MG63 (cell line): ENCODE data around the gene ZNF597. TPM values are rescaled to one million over a fixed set of nuclear protein-coding genes. Genes with fewer than 3 reads are reported as not detected.
"Not testable (repeated sequence)": the region's sequence is repeated elsewhere in the genome, so short reads cannot be mapped to it uniquely, and the experiment has no call there.

Experiments used
- DNase-seq: peaks from one replicate; pipeline ENCODE4 v3.0.0-alpha.2; 2020
- H3K27me3 ChIP-seq: fragments of 250-450 bp; sonication (Bioruptor Pico); 2 replicates; pipeline ENCODE4 v1.5.1; 2020; ENCODE audit warnings: mild to moderate bottlenecking, moderate library complexity
- H3K36me3 ChIP-seq: fragments of 250-450 bp; sonication (Bioruptor Pico); 2 replicates; pipeline ENCODE4 v1.5.1; 2020; ENCODE audit warnings: mild to moderate bottlenecking, moderate library complexity
- H3K4me3 ChIP-seq: fragments of 250-450 bp; sonication (Bioruptor Pico); 2 replicates; pipeline ENCODE4 v1.5.1; 2020; ENCODE audit warnings: mild to moderate bottlenecking, moderate library complexity
- H3K9me3 ChIP-seq: fragments of 250-450 bp; sonication (Bioruptor Pico); 2 replicates; pipeline ENCODE4 v1.5.1; 2020; ENCODE audit warnings: mild to moderate bottlenecking, moderate library complexity
- total RNA-seq: library from RNA; depleted of rRNA; stranded (reverse); fragments of >200 nt; shearing (Covaris generic); gene quantifications from 2 replicates; pipeline ENCODE4 v1.2.3, GENCODE V29; 2014; ENCODE audit warnings: low replicate concordance

Gene ZNF597
- total RNA-seq, 1 experiment from 2014 or later: 0.03 TPM

- no peak for DNase-seq
- H3K9me3 ChIP-seq: no peaks in the 10 kb centered on the region
- H3K36me3 ChIP-seq: peaks cover 58% of the 10 kb centered on the region
- H3K27me3 ChIP-seq: no peaks in the 10 kb centered on the region
- H3K4me3 ChIP-seq: no peak overlapping the region
Observed at GRCh38 chr16:3479654-3480216, 36.4 kb upstream of the ZNF597 start.

- H3K27me3 ChIP-seq: no peaks in the 10 kb centered on the region
- DNase-seq: no peak
- no peak overlapping the region for H3K4me3 ChIP-seq
- no peaks in the 10 kb centered on the region for H3K9me3 ChIP-seq
- peaks cover 52% of the 10 kb centered on the region for H3K36me3 ChIP-seq
Observed at GRCh38 chr16:3478242-3478925, 35.1 kb upstream of the ZNF597 start.

DNA sequence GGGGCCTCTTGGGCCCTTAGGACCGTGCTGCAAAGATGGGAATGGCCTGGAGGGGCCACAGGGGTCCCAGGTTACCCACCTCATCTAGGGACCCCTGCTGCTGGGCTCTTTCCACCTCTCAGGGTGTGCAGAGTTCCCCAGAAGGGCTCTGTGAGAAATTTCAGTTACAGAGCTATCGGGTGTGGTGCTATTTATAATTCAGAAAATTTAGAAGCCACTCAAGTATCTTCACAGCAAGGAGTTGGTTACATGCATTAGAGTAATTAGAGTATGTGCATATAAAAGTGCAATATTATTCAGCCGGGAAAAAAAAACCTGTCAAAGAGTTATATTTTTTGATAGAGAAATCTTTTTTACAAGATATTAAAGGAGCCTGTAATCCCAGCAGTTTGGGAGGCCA, 33.1 kb upstream of the ZNF597 start:
- DNase-seq: no peak
- Histone ChIP-seq H3K9me3 (no peaks in the 10 kb centered on the region), H3K36me3 (peaks cover 45% of the 10 kb centered on the region)

DNA sequence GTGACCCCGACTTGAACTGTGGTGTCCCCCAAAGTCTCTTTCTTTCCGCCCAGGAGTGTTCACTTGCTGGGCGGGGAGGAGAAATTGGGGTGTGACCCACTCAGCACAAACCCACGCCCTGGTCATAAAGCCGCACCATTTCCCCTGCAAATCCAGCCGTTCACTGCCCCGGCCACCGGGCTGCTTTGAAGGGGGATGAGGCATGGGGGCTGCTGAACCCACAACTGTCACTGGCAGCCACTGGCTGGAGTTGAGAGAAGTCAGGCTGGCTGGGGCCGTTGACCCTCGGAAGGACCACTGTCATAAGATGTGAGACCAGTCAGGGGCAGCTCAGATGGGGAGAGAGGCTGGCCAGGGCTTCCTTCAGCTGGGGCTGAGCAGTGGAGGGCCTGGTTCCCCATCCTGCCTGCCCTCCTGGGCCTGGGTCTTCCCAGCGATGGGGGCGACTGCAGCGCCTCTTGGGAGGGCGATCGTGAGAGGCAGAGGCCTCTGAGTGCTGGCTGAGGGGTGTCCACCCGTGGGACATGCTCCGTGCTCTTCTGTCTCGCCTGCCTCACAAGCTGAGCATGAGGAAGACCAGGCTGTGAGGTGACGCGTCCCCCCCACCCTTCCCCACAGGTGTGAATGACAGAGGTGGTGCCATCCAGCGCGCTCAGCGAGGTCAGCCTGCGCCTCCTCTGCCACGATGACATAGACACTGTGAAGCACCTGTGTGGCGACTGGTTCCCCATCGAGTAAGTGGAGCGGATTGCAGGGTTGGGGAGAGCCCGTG, 32.5 kb upstream of the ZNF597 start:
- no peaks in the 10 kb centered on the region for H3K27me3 ChIP-seq
- no peak for DNase-seq
- H3K9me3 ChIP-seq: no peaks in the 10 kb centered on the region
- no peak overlapping the region for H3K4me3 ChIP-seq
- H3K36me3 ChIP-seq: peaks cover 39% of the 10 kb centered on the region

More for the DNA sequence above, 33.1 kb upstream of the ZNF597 start:
- H3K27me3 ChIP-seq: no peaks in the 10 kb centered on the region
- no peak overlapping the region for H3K4me3 ChIP-seq

GRCh38 chr16:3474870-3475269, 31.6 kb upstream of the ZNF597 start:
- peaks cover 33% of the 10 kb centered on the region for H3K36me3 ChIP-seq

GRCh38 chr16:3474136-3474779, 31.0 kb upstream of the ZNF597 start:
- Histone ChIP-seq H3K27me3 (no peaks in the 10 kb centered on the region), H3K36me3 (peaks cover 28% of the 10 kb centered on the region), H3K9me3 (no peaks in the 10 kb centered on the region), H3K4me3 (no peak overlapping the region)
- DNase-seq: no peak

More at GRCh38 chr16:3474870-3475269, 31.6 kb upstream of the ZNF597 start:
- H3K4me3 ChIP-seq, H3K9me3 ChIP-seq, H3K27me3 ChIP-seq, DNase-seq: not testable (repeated sequence)

- peaks cover 23% of the 10 kb centered on the region for H3K36me3 ChIP-seq
Observed at GRCh38 chr16:3473596-3473943, 30.3 kb upstream of the ZNF597 start.

GRCh38 chr16:3472878-3473595, 29.7 kb upstream of the ZNF597 start:
- no peak for DNase-seq
- peaks cover 24% of the 10 kb centered on the region for H3K36me3 ChIP-seq
- no peaks in the 10 kb centered on the region for H3K9me3 ChIP-seq
- H3K4me3 ChIP-seq: no peak overlapping the region
- H3K27me3 ChIP-seq: no peaks in the 10 kb centered on the region

More at GRCh38 chr16:3473596-3473943, 30.3 kb upstream of the ZNF597 start:
- not testable (repeated sequence) for H3K9me3 ChIP-seq, H3K27me3 ChIP-seq, H3K4me3 ChIP-seq, DNase-seq

DNA sequence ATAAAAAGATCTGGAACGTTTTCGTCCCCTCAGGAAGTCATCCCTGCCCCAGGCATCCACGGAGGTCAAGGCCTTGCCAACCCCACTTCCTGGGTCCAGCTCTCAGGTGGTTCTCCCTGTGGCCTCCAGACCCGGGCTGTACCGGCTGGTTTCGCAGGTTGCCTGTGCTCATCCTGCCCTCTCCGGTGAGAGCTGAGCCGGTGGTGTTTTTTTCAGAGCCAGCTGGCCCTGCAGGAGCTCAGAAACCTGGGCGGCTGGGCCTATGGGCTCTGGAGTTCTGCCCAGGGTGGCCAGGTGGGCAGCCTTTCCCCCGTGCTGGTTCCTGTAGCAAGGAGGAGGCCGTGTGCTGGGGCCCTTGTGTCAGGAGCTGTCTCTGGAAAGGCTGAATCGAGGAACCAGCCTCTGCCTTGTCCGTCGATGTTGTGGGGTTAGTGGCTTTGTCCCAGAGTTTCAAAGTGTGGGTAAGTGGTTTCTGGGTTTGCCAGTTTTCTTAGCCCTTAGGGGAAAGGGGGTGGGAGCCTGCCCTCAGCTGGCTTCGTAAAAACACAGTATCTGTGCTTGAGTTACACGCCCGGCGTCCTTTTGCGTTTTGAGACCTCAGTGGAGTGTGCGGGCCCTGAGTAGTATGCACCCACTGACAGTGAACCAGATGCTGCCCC, 28.3 kb upstream of the ZNF597 start:
- no peak overlapping the region for H3K4me3 ChIP-seq
- H3K27me3 ChIP-seq: no peaks in the 10 kb centered on the region
- H3K36me3 ChIP-seq: peaks cover 22% of the 10 kb centered on the region
- no peak for DNase-seq
- no peaks in the 10 kb centered on the region for H3K9me3 ChIP-seq

GRCh38 chr16:3470723-3471122, 27.4 kb upstream of the ZNF597 start:
- DNase-seq: no peak
- Histone ChIP-seq H3K4me3 (no peak overlapping the region), H3K9me3 (no peaks in the 10 kb centered on the region), H3K36me3 (peaks cover 32% of the 10 kb centered on the region), H3K27me3 (no peaks in the 10 kb centered on the region)

DNA sequence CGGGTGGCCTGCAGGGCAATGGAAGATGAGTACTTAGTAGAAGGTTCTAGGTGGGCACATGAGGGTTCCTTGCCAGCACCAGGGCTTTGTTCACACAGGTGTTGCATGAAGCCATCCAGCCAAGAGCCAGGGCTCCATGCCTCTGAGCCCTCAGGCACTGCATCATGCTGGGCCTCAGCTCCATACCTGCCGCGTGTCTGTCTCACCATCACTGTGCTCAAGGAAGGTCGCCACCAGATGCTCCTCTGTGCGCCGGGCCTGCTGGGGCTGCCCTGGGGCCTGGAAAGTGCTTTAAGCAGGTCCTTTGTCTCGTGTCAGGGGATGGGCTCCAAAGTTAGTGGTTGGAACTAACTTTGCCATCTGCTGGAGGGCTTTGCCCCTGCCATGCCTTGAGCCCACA, 26.4 kb upstream of the ZNF597 start:
- no peak for DNase-seq
- Histone ChIP-seq H3K36me3 (peaks cover 34% of the 10 kb centered on the region), H3K27me3 (no peaks in the 10 kb centered on the region), H3K4me3 (no peak overlapping the region), H3K9me3 (no peaks in the 10 kb centered on the region)

DNA sequence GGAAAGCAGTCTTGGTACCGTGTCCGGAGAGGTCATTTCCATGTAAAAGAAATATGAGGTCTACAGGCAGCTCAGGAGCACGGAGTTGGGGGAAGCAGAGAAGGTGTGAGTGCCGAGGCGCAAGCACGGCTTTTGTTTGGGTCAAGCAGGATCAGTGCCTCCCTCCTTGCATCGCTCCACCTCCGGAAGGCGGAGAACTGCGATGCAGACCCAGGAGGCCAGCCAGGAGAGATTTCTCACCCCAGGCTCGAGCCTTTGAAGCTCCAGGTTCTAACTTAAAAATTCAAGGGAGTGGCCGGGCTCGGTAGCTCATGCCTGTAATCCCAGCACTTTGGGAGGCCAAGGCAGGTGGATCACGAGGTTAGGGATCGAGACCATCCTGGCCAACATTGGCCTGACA, 25.2 kb upstream of the ZNF597 start:
- DNase-seq: no peak
- Histone ChIP-seq H3K27me3 (no peaks in the 10 kb centered on the region), H3K4me3 (no peak overlapping the region)

GRCh38 chr16:3467921-3468320, 24.6 kb upstream of the ZNF597 start:
- H3K4me3 ChIP-seq: no peak overlapping the region
- H3K36me3 ChIP-seq: peaks cover 22% of the 10 kb centered on the region
- DNase-seq: peak; percentile 42
- H3K27me3 ChIP-seq: no peaks in the 10 kb centered on the region
- H3K9me3 ChIP-seq: no peaks in the 10 kb centered on the region

More for the DNA sequence above, 25.2 kb upstream of the ZNF597 start:
- no peaks in the 10 kb centered on the region for H3K9me3 ChIP-seq
- peaks cover 27% of the 10 kb centered on the region for H3K36me3 ChIP-seq

DNA sequence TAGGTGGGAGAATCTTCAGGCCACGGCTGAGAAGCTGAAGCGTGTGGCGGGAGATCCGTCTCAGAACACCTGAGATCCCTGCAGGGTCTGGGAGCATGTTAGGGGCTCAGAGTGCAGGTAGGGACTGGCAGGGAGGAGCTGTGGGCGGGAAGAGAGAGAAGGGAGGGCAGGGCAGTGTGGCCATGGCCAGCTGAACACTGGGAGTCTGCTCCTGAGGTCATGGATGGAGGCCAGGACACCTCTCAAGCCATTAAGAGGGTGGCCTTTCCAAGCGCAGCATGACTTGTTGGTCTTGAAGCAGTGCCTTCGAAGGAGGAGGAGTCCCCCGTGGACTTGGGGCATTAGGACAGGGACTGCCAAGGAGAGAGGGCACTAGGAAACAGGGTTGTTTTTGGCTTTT, 23.9 kb upstream of the ZNF597 start:
- H3K27me3 ChIP-seq: no peaks in the 10 kb centered on the region
- DNase-seq: no peak

GRCh38 chr16:3465911-3466584, 22.7 kb upstream of the ZNF597 start:
- no peaks in the 10 kb centered on the region for H3K9me3 ChIP-seq
- no peak for DNase-seq
- no peak overlapping the region for H3K4me3 ChIP-seq
- no peaks in the 10 kb centered on the region for H3K27me3 ChIP-seq
- H3K36me3 ChIP-seq: peaks cover 21% of the 10 kb centered on the region

More for the DNA sequence above, 23.9 kb upstream of the ZNF597 start:
- Histone ChIP-seq H3K36me3 (peaks cover 21% of the 10 kb centered on the region), H3K4me3 (no peak overlapping the region), H3K9me3 (no peaks in the 10 kb centered on the region)

GRCh38 chr16:3465301-3465700, 22.0 kb upstream of the ZNF597 start:
- H3K36me3 ChIP-seq: peaks cover 25% of the 10 kb centered on the region
- H3K27me3 ChIP-seq: no peaks in the 10 kb centered on the region
- DNase-seq: no peak
- no peaks in the 10 kb centered on the region for H3K9me3 ChIP-seq
- no peak overlapping the region for H3K4me3 ChIP-seq
